Activated T-helper 17 cell treated with anti-CD3 and anti-CD28 coated beads, Interleukin-2, amount 50 U/mL, for 72 hours (primary cell): ENCODE data around the gene PRAMEF13. TPM values are rescaled to one million over a fixed set of nuclear protein-coding genes. Genes with fewer than 3 reads are reported as not detected.
"Not testable (repeated sequence)": the region's sequence is repeated elsewhere in the genome, so short reads cannot be mapped to it uniquely, and the experiment has no call there.

Source experiments
- ATAC-seq: fragments of 150-1000 bp; cut with Tn5 transposase; replicated peaks from 2 replicates; pipeline ENCODE4 v1.10.0; 2021; ENCODE audit warnings: mild to moderate bottlenecking, moderate library complexity
- H3K27ac Mint-ChIP-seq: one replicate; pipeline ENCODE4 v1.8.0; 2022; ENCODE audit warnings: mixed read lengths
- H3K27me3 Mint-ChIP-seq: one replicate; pipeline ENCODE4 v1.8.0; 2022; ENCODE audit warnings: mixed read lengths
- H3K36me3 Mint-ChIP-seq: one replicate; pipeline ENCODE4 v1.8.0; 2022; ENCODE audit warnings: low read depth, mild to moderate bottlenecking, mixed read lengths
- H3K4me1 Mint-ChIP-seq: one replicate; pipeline ENCODE4 v1.8.0; 2022; ENCODE audit warnings: mixed read lengths
- H3K4me3 Mint-ChIP-seq: one replicate; pipeline ENCODE4 v1.8.0; 2022; ENCODE audit warnings: mild to moderate bottlenecking, mixed read lengths
- H3K9me3 Mint-ChIP-seq: one replicate; pipeline ENCODE4 v1.8.0; 2022; ENCODE audit warnings: mixed read lengths
- total RNA-seq, 2 donors: library from RNA; stranded (reverse); gene quantifications; one replicate each; pipeline ENCODE4 v1.2.3, GENCODE V29; 2022

The PRAMEF13 gene
- total RNA-seq, 2 donors from 2014 or later: not detected

DNA sequence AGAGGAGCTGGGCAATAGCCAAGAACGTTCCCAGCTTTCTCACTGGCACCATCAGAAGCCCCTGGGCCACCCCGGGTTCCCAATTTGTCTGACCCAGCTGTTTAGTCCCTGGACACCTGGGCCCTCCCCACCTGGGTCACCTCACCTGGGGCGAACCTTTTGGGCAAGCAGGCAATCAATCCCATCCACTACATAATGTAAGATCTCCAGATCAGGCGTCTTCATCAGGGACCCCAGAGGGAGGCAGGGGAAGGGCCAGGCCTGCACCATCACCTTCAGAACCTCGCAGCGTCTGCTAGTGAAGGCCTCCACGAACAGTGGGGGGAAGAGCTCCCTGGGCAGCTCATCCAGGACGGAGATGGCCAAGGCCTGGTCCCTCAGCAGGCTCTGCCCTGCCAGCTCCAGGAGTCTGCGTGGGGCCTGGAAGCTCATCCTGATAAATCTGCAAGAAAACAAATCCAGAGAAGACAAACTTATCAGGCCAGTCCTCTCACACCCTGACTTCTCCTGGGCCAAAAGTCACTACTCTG is 24.5 kb upstream of the PRAMEF13 start, which contains the start of gene PRAMEF18:
TSS of gene PRAMEF18 (minus strand) at position 480 of the 530 bp plus-strand sequence. CDS start at position 432, 48 bp downstream.
- H3K9me3 Mint-ChIP-seq: not testable (repeated sequence)

GRCh38 chr1:13224480-13225060 is 23.4 kb upstream of the PRAMEF13 start:
- Mint-ChIP-seq H3K36me3 (no peaks in the 10 kb centered on the region), H3K9me3 (no peaks in the 10 kb centered on the region), H3K4me3 (no peak overlapping the region)

More for the DNA sequence above, 24.5 kb upstream of the PRAMEF13 start, which contains the start of gene PRAMEF18:
- H3K4me3 Mint-ChIP-seq, H3K27ac Mint-ChIP-seq, H3K4me1 Mint-ChIP-seq, H3K36me3 Mint-ChIP-seq: not testable (repeated sequence)
- H3K27me3 Mint-ChIP-seq: peaks cover 11% of the 10 kb centered on the region
- ATAC-seq: peak; percentile 9

DNA sequence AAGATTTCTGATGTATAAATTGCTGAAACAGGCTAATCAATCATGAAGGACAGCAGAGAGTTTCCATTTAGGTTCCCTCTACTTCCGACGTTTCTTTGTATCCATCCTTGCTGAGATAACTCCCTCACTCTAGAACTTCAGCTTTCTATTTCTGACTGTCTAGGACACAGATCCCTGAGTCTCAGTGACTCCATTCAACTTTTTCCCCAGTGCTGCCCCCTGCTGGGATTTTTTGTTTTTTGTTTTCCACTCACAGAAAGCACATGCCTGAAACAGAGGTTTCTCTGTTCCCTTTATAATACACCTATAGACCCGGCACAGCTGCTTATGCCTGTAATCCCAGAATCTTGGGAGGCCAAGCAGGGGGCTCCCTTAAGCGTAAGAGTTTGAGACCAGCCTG is 21.6 kb upstream of the PRAMEF13 start:
- peaks cover 11% of the 10 kb centered on the region for H3K27me3 Mint-ChIP-seq
- not testable (repeated sequence) for H3K4me1 Mint-ChIP-seq, H3K9me3 Mint-ChIP-seq, H3K36me3 Mint-ChIP-seq, H3K27ac Mint-ChIP-seq, H3K4me3 Mint-ChIP-seq, ATAC-seq

More at GRCh38 chr1:13224480-13225060, 23.4 kb upstream of the PRAMEF13 start:
- Mint-ChIP-seq H3K4me1 (no peaks in the 10 kb centered on the region), H3K27me3 (peaks cover 11% of the 10 kb centered on the region), H3K27ac (no peak overlapping the region)
- no peak for ATAC-seq

DNA sequence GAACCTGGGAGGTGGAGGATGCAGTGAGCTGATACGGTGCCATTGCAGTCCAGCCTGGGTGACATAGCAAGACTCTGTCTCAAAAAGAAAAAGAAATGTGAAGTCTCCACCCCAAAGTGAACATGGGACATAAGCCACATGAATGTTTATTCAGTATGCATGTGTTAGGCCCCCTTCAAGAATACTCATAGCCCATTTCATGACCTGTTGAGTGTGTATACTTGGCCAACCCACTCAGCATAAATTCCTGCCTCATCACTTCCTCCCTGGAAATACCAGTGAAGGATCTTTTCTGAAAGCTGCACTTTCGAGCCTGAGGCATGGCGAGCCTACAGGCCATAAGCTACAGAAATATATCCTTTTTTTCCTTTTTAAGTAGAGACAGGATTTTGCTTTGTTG is 18.0 kb upstream of the PRAMEF13 start:
- H3K9me3 Mint-ChIP-seq, ATAC-seq, H3K27me3 Mint-ChIP-seq, H3K36me3 Mint-ChIP-seq, H3K4me3 Mint-ChIP-seq, H3K4me1 Mint-ChIP-seq, H3K27ac Mint-ChIP-seq: not testable (repeated sequence)

- not testable (repeated sequence) for H3K4me1 Mint-ChIP-seq, H3K4me3 Mint-ChIP-seq, H3K27ac Mint-ChIP-seq, H3K36me3 Mint-ChIP-seq, H3K9me3 Mint-ChIP-seq, H3K27me3 Mint-ChIP-seq, ATAC-seq
Measured at GRCh38 chr1:13216619-13217018, 15.4 kb upstream of the PRAMEF13 start.

DNA sequence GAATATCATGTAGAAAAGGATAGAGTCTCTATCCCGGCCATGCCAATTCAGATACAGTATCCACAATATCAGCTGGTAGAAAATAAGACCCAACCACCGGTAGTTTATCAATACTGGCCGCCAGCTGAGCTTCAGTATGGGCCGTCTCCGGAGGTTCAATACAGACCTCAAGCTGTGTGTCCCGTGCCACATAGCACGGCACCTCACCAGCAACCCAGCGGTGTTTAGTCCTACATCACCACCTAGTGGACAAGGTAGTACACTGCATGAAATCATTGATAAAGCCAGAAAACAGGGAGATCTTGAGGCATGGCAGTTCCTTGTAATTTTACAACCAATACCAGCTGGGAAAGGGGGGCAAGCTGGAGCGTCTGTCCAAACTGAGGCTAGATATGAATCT is 7.5 kb upstream of the PRAMEF13 start:
- H3K27me3 Mint-ChIP-seq, H3K9me3 Mint-ChIP-seq, H3K36me3 Mint-ChIP-seq, ATAC-seq, H3K4me1 Mint-ChIP-seq, H3K27ac Mint-ChIP-seq, H3K4me3 Mint-ChIP-seq: not testable (repeated sequence)

DNA sequence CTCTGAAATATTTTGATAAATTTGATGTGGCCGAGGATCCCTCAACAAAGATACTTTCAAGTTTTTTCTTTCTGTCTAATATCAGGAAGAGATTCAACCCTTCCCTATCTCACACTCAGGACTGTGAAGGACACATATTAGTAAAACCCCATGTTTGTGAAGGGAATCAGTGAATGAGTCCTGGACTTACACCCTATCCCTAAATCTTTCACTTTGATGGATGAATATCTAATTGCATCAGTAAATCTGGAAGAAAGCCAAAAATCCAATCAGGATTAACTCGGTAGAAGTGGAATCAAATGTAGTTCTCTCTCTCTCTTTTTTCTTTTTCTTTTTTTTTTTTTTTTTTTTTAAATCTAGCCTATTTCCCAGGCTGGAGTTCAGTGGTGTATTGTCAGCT is 29.7 kb downstream of the PRAMEF13 start, which contains the start of gene PRAMEF9:
TSS of gene PRAMEF9 (plus strand) at position 301 of the 400 bp plus-strand sequence. CDS start 3,433 bp downstream, outside the sequence.
- not testable (repeated sequence) for H3K4me3 Mint-ChIP-seq, H3K36me3 Mint-ChIP-seq, H3K4me1 Mint-ChIP-seq, H3K9me3 Mint-ChIP-seq, ATAC-seq, H3K27me3 Mint-ChIP-seq, H3K27ac Mint-ChIP-seq

GRCh38 chr1:13165531-13165930 is 35.7 kb downstream of the PRAMEF13 start, which contains the start of gene HNRNPCL4:
TSS of gene HNRNPCL4 (minus strand) at chr1:13165631. CDS start at chr1:13165467, 164 bp downstream.
- H3K4me1 Mint-ChIP-seq, H3K27ac Mint-ChIP-seq, ATAC-seq, H3K27me3 Mint-ChIP-seq, H3K4me3 Mint-ChIP-seq, H3K36me3 Mint-ChIP-seq, H3K9me3 Mint-ChIP-seq: not testable (repeated sequence)

GRCh38 chr1:13155909-13156308 is 45.3 kb downstream of the PRAMEF13 start, which contains the start of gene PRAMEF26:
TSS of gene PRAMEF26 (minus strand) at chr1:13156009. CDS start at chr1:13153095, 2,914 bp downstream.
- not testable (repeated sequence) for H3K27me3 Mint-ChIP-seq, ATAC-seq, H3K27ac Mint-ChIP-seq, H3K4me3 Mint-ChIP-seq, H3K9me3 Mint-ChIP-seq, H3K4me1 Mint-ChIP-seq, H3K36me3 Mint-ChIP-seq

Other genes with a start within 250 kb of the PRAMEF13 start
- gene PRAMEF27, start 144.8 kb downstream of the PRAMEF13 start, total RNA-seq: not detected
- not detected for gene HNRNPCL3, start 140.6 kb downstream of the PRAMEF13 start, total RNA-seq
- gene PRAMEF25, start 130.6 kb downstream of the PRAMEF13 start, total RNA-seq: not detected
- gene HNRNPCL2, start 84.6 kb downstream of the PRAMEF13 start, total RNA-seq: not detected
- gene PRAMEF26, start 45.4 kb downstream of the PRAMEF13 start, total RNA-seq: not detected
- gene HNRNPCL4, start 35.8 kb downstream of the PRAMEF13 start, total RNA-seq: not detected
- not detected for gene PRAMEF9, start 29.6 kb downstream of the PRAMEF13 start, total RNA-seq
- not detected for gene PRAMEF18, start 24.7 kb upstream of the PRAMEF13 start, total RNA-seq
- gene PRAMEF5, start 52.8 kb upstream of the PRAMEF13 start, total RNA-seq: not detected
- not detected for gene PRAMEF8, start 83.7 kb upstream of the PRAMEF13 start, total RNA-seq
- not detected for gene PRAMEF33, start 102.1 kb upstream of the PRAMEF13 start, total RNA-seq
- gene PRAMEF15, start 114.2 kb upstream of the PRAMEF13 start, total RNA-seq: not detected
- gene PRAMEF14, start 145.7 kb upstream of the PRAMEF13 start, total RNA-seq: not detected
- not detected for gene PRAMEF19, start 170.5 kb upstream of the PRAMEF13 start, total RNA-seq
- not detected for gene PRAMEF17, start 188.2 kb upstream of the PRAMEF13 start, total RNA-seq
- not detected for gene PRAMEF20, start 209.0 kb upstream of the PRAMEF13 start, total RNA-seq